Thyroid gland (tissue), 4 donors: ENCODE measurements around the gene MORN5.

Experiments
- POLR2A ChIP-seq, 2 donors: fragments of 450-650 bp; IDR thresholded peaks; one replicate each; pipeline ENCODE4 v1.6.1; 2017; ENCODE audit warnings: antibody characterized with exemption in 2 of 2, mild to moderate bottlenecking in 2 of 2, moderate library complexity in 1 of 2
- TF ChIP-seq, protein P1 (sequence below), 6 experiments: fragments of 200-600 bp in 3 of 6; fragments of 450-650 bp in 3 of 6; sonication (generic) in 3 of 6; IDR thresholded peaks; one replicate each; pipeline ENCODE4 v1.5.1; 2016 to 2019; ENCODE audit warnings: antibody characterized with exemption in 6 of 6, mild to moderate bottlenecking in 2 of 6, inconsistent platforms in 1 of 6, moderate library complexity in 1 of 6

DNA sequence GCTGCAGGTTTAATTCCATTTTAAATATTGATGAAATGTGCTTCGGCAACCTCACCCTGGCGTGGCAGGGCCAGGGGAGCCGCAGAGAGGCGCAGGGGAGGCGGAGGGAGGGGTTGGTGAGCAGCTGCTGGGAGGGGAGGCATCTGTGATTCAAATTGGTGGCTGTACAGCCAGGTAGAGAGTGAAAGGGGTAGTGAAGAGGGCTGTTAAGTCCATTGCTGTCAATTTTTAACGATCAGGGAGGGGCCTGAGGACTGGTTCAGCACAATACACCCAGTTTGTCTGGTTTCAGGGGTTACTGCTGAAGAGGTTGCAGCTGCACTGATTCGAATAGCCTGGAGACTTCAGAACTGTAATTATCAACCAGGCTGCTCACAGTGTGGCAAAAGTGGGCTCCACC lies 37.7 kb downstream of the MORN5 start:
- TF ChIP-seq, protein P1, sequence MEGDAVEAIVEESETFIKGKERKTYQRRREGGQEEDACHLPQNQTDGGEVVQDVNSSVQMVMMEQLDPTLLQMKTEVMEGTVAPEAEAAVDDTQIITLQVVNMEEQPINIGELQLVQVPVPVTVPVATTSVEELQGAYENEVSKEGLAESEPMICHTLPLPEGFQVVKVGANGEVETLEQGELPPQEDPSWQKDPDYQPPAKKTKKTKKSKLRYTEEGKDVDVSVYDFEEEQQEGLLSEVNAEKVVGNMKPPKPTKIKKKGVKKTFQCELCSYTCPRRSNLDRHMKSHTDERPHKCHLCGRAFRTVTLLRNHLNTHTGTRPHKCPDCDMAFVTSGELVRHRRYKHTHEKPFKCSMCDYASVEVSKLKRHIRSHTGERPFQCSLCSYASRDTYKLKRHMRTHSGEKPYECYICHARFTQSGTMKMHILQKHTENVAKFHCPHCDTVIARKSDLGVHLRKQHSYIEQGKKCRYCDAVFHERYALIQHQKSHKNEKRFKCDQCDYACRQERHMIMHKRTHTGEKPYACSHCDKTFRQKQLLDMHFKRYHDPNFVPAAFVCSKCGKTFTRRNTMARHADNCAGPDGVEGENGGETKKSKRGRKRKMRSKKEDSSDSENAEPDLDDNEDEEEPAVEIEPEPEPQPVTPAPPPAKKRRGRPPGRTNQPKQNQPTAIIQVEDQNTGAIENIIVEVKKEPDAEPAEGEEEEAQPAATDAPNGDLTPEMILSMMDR (IDR thresholded peaks at IDR 0.05), result no peak
- TF ChIP-seq POLR2A (IDR thresholded peaks at IDR 0.05), result no peak
